Measurements from ENCODE around the gene SOHLH1.

Gene SOHLH1

GRCh38 chr9:135729480-135729879, 30.2 kb upstream of the SOHLH1 start:
- no peak for DNase-seq (ENCODE audit: low read depth in 2 of 2)

GRCh38 chr9:135728436-135729110, 29.3 kb upstream of the SOHLH1 start:
- no peak for DNase-seq (ENCODE audit: low read depth in 2 of 2)

- no peak for DNase-seq (ENCODE audit: low read depth in 2 of 2)
These were observed 28.1 kb upstream of the SOHLH1 start for GRCh38 chr9:135727257-135727875.

- DNase-seq (ENCODE audit: low read depth in 2 of 2): no peak
These were observed 27.0 kb upstream of the SOHLH1 start for GRCh38 chr9:135726138-135726853.

- no peak for DNase-seq (ENCODE audit: low read depth in 2 of 2)
These were observed 25.0 kb upstream of the SOHLH1 start for GRCh38 chr9:135724186-135724787.

- DNase-seq (ENCODE audit: low read depth in 2 of 2): no peak
These were observed 23.1 kb upstream of the SOHLH1 start for GRCh38 chr9:135722365-135722764.

GRCh38 chr9:135719472-135719871, 20.2 kb upstream of the SOHLH1 start:
- no peak for DNase-seq (ENCODE audit: low read depth in 2 of 2)

GRCh38 chr9:135718616-135719015, 19.3 kb upstream of the SOHLH1 start:
- no peak for DNase-seq (ENCODE audit: low read depth in 2 of 2)

GRCh38 chr9:135717410-135717809, 18.1 kb upstream of the SOHLH1 start:
- no peak for DNase-seq (ENCODE audit: low read depth in 2 of 2)

GRCh38 chr9:135716045-135716444, 16.8 kb upstream of the SOHLH1 start:
- no peak for DNase-seq (ENCODE audit: low read depth in 2 of 2)

GRCh38 chr9:135715056-135715595, 15.8 kb upstream of the SOHLH1 start:
- DNase-seq (ENCODE audit: low read depth in 2 of 2): no peak

- DNase-seq (ENCODE audit: low read depth in 2 of 2): no peak
These were observed 15.2 kb upstream of the SOHLH1 start for GRCh38 chr9:135714242-135715055.

GRCh38 chr9:135712613-135713295, 13.5 kb upstream of the SOHLH1 start:
- no peak for DNase-seq (ENCODE audit: low read depth in 2 of 2)

GRCh38 chr9:135711881-135712280, 12.6 kb upstream of the SOHLH1 start:
- no peak for DNase-seq (ENCODE audit: low read depth in 2 of 2)

- DNase-seq (ENCODE audit: low read depth in 2 of 2): no peak
These were observed 12.1 kb upstream of the SOHLH1 start for GRCh38 chr9:135711391-135711790.

GRCh38 chr9:135708164-135708563, 8.9 kb upstream of the SOHLH1 start:
- no peak for DNase-seq (ENCODE audit: low read depth in 2 of 2)

- DNase-seq (ENCODE audit: low read depth in 2 of 2): no peak
These were observed 8.2 kb upstream of the SOHLH1 start for GRCh38 chr9:135707252-135708138.

- DNase-seq (ENCODE audit: low read depth in 2 of 2): no peak
These were observed 7.0 kb upstream of the SOHLH1 start for GRCh38 chr9:135706288-135706687.

- no peak for DNase-seq (ENCODE audit: low read depth in 2 of 2)
These were observed 6.1 kb upstream of the SOHLH1 start for GRCh38 chr9:135705376-135705775.

- DNase-seq (ENCODE audit: low read depth in 2 of 2): no peak
These were observed 5.2 kb upstream of the SOHLH1 start for GRCh38 chr9:135704483-135704882.
